Measurements from ENCODE around the gene NHEJ1. TPM values are rescaled to one million over a fixed set of nuclear protein-coding genes. Genes with fewer than 3 reads are reported as not detected.
A peak's percentile ranks its signal among the peaks of the same experiment; 100 is the strongest.

Gene NHEJ1
- total and polyA plus RNA-seq, 12 donors: 3.8 to 12.0 (median 7.1) TPM

DNA sequence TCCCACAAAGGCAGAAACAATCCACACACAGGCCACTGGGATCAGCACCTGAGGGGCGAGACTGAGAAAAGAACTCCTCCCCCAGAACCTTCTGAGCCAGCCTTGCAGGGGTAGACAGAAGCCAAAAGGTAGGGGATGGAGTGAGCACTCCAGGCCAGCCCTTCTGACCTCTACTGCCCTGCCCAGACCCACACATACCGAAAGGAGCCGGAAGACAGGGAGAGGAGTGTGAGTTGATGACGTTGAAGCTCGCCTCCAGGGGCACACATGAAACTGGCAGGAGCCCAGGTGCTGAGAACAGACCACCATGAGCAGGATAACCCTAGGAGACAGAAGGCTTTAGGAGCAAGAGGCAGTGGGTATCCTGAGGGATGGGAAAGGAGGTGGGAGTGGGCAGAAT, 7.4 kb upstream of the NHEJ1 start:
- intact Hi-C loops (cut with DNase I): loop anchor here in 1 of 10 donors (10.0 kb wide), 1 partner anchor 217 kb away; the partner anchor contains the start of gene DNPEP
- Histone ChIP-seq H3K9me3 (no peaks in the 10 kb centered on the region), H3K36me3 (peaks cover 0 to 16% (median 8%) of the 10 kb centered on the region in 9 donors), H3K27ac (no peak overlapping the region), H3K4me3 (no peak overlapping the region), H3K4me1 (peaks cover 0 to 21% (median 10%) of the 10 kb centered on the region in 9 donors), H3K27me3 (no peaks in the 10 kb centered on the region)
- WGBS, 2 donors: 66 to 68% methylated on average over 5 of the region's 5 CpGs
- TF ChIP-seq, protein P1, sequence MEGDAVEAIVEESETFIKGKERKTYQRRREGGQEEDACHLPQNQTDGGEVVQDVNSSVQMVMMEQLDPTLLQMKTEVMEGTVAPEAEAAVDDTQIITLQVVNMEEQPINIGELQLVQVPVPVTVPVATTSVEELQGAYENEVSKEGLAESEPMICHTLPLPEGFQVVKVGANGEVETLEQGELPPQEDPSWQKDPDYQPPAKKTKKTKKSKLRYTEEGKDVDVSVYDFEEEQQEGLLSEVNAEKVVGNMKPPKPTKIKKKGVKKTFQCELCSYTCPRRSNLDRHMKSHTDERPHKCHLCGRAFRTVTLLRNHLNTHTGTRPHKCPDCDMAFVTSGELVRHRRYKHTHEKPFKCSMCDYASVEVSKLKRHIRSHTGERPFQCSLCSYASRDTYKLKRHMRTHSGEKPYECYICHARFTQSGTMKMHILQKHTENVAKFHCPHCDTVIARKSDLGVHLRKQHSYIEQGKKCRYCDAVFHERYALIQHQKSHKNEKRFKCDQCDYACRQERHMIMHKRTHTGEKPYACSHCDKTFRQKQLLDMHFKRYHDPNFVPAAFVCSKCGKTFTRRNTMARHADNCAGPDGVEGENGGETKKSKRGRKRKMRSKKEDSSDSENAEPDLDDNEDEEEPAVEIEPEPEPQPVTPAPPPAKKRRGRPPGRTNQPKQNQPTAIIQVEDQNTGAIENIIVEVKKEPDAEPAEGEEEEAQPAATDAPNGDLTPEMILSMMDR (IDR thresholded peaks at IDR 0.05): no peak
- DNase-seq: no peak
- no peak for ATAC-seq

DNA sequence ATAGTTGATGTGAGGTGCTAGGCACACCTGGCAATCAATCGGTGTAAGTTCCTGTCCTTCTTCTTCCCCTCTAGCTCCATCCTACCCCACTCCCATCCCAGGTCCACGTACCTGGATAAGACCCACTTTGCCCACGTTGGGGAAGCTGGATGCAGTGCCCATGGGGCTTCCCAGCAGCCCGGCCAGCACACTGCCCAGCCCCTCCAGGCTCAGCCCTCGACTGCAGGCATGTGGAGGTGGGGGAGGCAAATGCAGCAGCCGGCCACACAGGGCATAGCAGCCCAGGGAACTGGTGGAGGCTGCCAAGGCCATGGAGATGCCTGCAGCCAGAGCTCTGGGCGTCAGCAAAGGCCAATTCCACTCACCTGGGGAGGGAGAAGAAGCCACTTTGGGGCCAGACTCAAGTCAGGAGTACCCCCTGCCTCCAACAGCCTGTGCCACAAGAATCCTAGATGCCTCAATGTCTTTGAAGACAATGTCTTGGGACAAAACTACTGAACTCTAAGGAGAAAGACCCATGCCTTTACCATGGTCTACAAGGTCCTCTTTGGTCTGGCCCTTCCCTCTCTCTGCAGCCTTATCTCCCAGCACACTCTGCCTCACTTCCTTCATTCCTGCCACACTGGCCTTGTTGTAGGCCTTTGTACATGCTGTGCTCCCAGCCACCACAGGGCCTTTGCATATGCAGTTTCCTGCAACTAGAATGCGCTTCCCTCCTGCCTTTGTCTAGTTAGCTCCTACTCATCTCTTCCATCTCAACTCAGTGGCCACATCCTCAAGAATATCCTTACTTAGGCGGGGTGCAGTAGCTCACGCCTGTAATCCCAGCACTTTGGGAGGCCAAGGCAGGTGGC, 4.7 kb upstream of the NHEJ1 start:
- intact Hi-C loops (cut with DNase I): loop anchor here in 1 of 10 donors (10.0 kb wide), 1 partner anchor 220 kb away; the partner anchor contains the start of gene DNPEP

DNA sequence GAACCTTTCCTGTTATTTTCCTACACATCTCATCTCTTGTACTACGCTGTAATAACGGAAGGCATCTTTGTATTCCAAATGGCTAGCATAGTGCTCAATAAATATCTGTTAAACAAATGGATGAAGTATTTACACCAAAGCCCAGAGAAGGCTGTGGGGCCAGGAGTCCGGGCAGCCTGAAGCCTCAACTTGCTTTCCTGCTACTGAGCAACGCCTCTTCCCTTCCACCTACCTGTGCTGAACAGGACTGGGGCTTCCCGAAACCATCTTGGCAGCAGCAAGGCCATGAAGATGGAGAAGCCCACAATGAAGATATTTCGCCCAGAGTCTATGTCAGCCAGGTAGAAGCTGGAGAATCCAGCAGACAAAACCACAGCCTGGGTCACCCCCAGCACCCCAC, 2.5 kb upstream of the NHEJ1 start:
- no peak overlapping the region for H3K4me3 ChIP-seq
- peaks cover 0 to 19% (median 11%) of the 10 kb centered on the region in 9 donors for H3K4me1 ChIP-seq
- ATAC-seq: no peak
- H3K27ac ChIP-seq: no peak overlapping the region
- H3K27me3 ChIP-seq: no peaks in the 10 kb centered on the region
- intact Hi-C loops (cut with DNase I): loop anchor here in 5 of 10 donors (2.0 to 10.0 kb wide), 5 partner anchors 44 to 222 kb away; partner anchors contain the start of genes ABCB6 (in 1 of the 5), DNAJB2 (in 1 of the 5), DNPEP (in 1 of the 5) and ZFAND2B (in 1 of the 5)
- H3K36me3 ChIP-seq: peaks cover 0 to under 1% (median 0%) of the 10 kb centered on the region in 9 donors
- no peaks in the 10 kb centered on the region for H3K9me3 ChIP-seq
- WGBS, 2 donors: 92 to 95% methylated on average over 6 of the region's 6 CpGs
- DNase-seq: no peak
- TF ChIP-seq, protein P1 (IDR thresholded peaks at IDR 0.05): no peak

More for the DNA sequence above, 4.7 kb upstream of the NHEJ1 start:
- H3K4me3 ChIP-seq: no peak overlapping the region
- H3K4me1 ChIP-seq: peaks cover 0 to 14% (median 5%) of the 10 kb centered on the region in 9 donors
- TF ChIP-seq, protein P1 (IDR thresholded peaks at IDR 0.05): no peak
- H3K9me3 ChIP-seq: no peaks in the 10 kb centered on the region
- H3K36me3 ChIP-seq: no peaks in the 10 kb centered on the region
- H3K27me3 ChIP-seq: no peaks in the 10 kb centered on the region
- DNase-seq (no peak), ATAC-seq (no peak)
- no peak overlapping the region for H3K27ac ChIP-seq
- 85 to 87% methylated on average over 10 of the region's 10 CpGs for WGBS, 2 donors

DNA sequence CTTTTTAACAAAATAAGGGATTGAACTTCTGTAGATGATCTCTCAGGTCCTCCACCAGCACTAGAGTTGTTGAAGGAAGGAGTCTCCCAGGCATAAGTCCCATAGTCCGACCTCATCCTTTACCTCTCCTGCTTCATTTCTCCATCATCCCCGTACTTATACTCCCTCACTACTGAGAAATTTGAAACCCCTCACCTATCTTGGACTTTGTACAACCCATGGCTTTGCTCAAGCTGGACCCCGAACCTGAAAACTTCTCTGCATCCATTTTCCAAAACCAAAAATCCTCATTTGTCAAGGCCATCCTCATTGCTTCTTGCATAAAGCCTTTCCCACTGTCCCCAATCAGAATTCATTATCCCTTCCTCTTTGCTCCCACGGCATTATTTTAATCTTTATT, 482 bp upstream of the NHEJ1 start:
- WGBS, 2 donors: 72 to 75% methylated on average over 4 of the region's 4 CpGs
- Histone ChIP-seq H3K27me3 (no peaks in the 10 kb centered on the region), H3K4me1 (peaks cover 0 to 19% (median 11%) of the 10 kb centered on the region in 9 donors), H3K4me3 (peak overlapping the region; percentile 40 to 74 (median 62)), H3K9me3 (no peaks in the 10 kb centered on the region), H3K27ac (peak overlapping the region in 9 of 10 donors; percentile 85 to 94 (median 92)), H3K36me3 (peaks cover 0 to 20% (median 15%) of the 10 kb centered on the region in 9 donors)
- TF ChIP-seq, protein P1 (IDR thresholded peaks at IDR 0.05): no peak
- intact Hi-C loops (cut with DNase I): loop anchor here in 8 of 10 donors (2.0 to 10.0 kb wide), 9 partner anchors 16 to 224 kb away; partner anchors contain the start of genes CNPPD1 (in 2 of the 8), ZFAND2B (in 2 of the 8), ABCB6 (in 1 of the 8) and DNAJB2 (in 1 of the 8)
- DNase-seq (no peak), ATAC-seq (no peak)

Measured in heart right ventricle (tissue), 16 donors.